Measurements from ENCODE around the gene CALR. TPM values are rescaled to one million over a fixed set of nuclear protein-coding genes. Genes with fewer than 3 reads are reported as not detected.
"Not testable (repeated sequence)": the region's sequence is repeated elsewhere in the genome, so short reads cannot be mapped to it uniquely, and the experiment has no call there.

CALR gene
- total and polyA plus RNA-seq, 7 donors = 124 to 273 (median 170) TPM

- H3K4me3 ChIP-seq = no peak overlapping the region
- H3K36me3 ChIP-seq (ENCODE audit: insufficient read depth in 1 of 2, low read depth in 1 of 2) = peaks cover 21 to 71% of the 10 kb centered on the region in 2 donors
- no peaks in the 10 kb centered on the region for H3K9me3 ChIP-seq
- peak overlapping the region; percentile 98 for H3K27ac ChIP-seq
- intact Hi-C loops (cut with DNase I) = no loop called here
- TF ChIP-seq, protein P1, sequence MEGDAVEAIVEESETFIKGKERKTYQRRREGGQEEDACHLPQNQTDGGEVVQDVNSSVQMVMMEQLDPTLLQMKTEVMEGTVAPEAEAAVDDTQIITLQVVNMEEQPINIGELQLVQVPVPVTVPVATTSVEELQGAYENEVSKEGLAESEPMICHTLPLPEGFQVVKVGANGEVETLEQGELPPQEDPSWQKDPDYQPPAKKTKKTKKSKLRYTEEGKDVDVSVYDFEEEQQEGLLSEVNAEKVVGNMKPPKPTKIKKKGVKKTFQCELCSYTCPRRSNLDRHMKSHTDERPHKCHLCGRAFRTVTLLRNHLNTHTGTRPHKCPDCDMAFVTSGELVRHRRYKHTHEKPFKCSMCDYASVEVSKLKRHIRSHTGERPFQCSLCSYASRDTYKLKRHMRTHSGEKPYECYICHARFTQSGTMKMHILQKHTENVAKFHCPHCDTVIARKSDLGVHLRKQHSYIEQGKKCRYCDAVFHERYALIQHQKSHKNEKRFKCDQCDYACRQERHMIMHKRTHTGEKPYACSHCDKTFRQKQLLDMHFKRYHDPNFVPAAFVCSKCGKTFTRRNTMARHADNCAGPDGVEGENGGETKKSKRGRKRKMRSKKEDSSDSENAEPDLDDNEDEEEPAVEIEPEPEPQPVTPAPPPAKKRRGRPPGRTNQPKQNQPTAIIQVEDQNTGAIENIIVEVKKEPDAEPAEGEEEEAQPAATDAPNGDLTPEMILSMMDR (IDR thresholded peaks at IDR 0.05) = no peak
- 24 to 34% (median 30%) methylated on average over 12 of the region's 12 CpGs for WGBS, 3 donors
- peaks cover 71% of the 10 kb centered on the region for H3K4me1 ChIP-seq
- no peak for DNase-seq
- H3K27me3 ChIP-seq (ENCODE audit: insufficient read depth in 3 of 3, low read length in 2 of 3) = no peaks in the 10 kb centered on the region
- ATAC-seq = peak in 1 of 4 donors; percentile 3
Measured at GRCh38 chr19:12952488-12953137, 14.2 kb downstream of the CALR start.

- ATAC-seq = no peak
- no peak overlapping the region for H3K4me3 ChIP-seq
- intact Hi-C loops (cut with DNase I) = no loop called here
- no peaks in the 10 kb centered on the region for H3K27me3 ChIP-seq (ENCODE audit: insufficient read depth in 3 of 3, low read length in 2 of 3)
- peak overlapping the region; percentile 98 for H3K27ac ChIP-seq
- TF ChIP-seq, protein P1 (IDR thresholded peaks at IDR 0.05) = no peak
- 18 to 24% (median 18%) methylated on average over 10 to 11 of the region's 11 CpGs for WGBS, 3 donors
- H3K36me3 ChIP-seq (ENCODE audit: insufficient read depth in 1 of 2, low read depth in 1 of 2) = peaks cover 20 to 64% of the 10 kb centered on the region in 2 donors
- no peaks in the 10 kb centered on the region for H3K9me3 ChIP-seq
- no peak for DNase-seq
- H3K4me1 ChIP-seq = peaks cover 65% of the 10 kb centered on the region
Measured at GRCh38 chr19:12953138-12953798, 14.9 kb downstream of the CALR start.

DNA sequence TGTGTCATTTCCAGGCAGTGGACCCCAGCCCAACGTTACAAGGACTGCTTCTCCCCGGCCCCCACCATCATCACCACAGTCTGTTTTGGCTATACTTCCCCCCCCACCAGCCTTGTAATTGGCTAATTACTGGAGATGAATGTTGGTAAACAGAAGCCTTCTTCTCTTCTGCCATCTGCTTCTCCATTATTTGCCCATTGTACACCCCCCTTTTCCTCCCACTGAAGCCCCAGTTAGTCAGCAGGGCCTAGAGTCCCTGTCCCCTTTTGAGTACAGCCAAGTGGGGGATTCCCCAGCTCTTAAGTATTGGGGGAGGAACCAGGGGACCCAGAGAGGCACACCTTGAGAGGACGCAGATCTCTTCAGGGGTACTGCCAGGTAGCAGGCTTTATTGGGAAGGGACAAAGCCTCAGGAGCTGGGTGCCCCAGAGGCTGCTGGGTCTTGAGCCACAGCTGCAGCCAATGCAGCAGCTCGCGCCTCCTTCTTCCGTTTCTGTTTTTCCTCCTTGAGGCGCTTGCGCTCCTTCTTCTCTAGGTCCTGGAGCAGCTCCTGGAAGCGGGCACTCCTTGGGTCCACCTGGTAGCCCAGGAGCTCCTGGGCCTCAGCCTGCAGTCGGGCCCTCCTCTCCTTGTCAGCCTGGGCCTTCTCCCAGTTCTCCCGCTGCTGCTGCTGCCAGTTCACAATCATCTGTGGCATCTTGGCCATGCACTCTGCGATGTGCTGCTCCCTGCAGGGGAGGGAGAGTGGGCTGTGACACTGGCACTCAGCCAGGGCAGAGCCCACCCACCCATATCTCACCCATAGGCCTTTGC is 15.6 kb downstream of the CALR start:
- DNase-seq (no peak), ATAC-seq (peak in 1 of 4 donors; percentile 2)
- Histone ChIP-seq H3K4me1 (peaks cover 57% of the 10 kb centered on the region), H3K4me3 (peak overlapping the region; percentile 30), H3K27ac (peak overlapping the region; percentile 98), H3K36me3 (ENCODE audit: insufficient read depth in 1 of 2, low read depth in 1 of 2) (peaks cover 13 to 57% of the 10 kb centered on the region in 2 donors), H3K27me3 (ENCODE audit: insufficient read depth in 3 of 3, low read length in 2 of 3) (no peaks in the 10 kb centered on the region), H3K9me3 (no peaks in the 10 kb centered on the region)
- intact Hi-C loops (cut with DNase I) = no loop called here
- 32 to 44% (median 33%) methylated on average over 12 of the region's 12 CpGs for WGBS, 3 donors
- TF ChIP-seq, protein P1 (IDR thresholded peaks at IDR 0.05) = no peak

DNA sequence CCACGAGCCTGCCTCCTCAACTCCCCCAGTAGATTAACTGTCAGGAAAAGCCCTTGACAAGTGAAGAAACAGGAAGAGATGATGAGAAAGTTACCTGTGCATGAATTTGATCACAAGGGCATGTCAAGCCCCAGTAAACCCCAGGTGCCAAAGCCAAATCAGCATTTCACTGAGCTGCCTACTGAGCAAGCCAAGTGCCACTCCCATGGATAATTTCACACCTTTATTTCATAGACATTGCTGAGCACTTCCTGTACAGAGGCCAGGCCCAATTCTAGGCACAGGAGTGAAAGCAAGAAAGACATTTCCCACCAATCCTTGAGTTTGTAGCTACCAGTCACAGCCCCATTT is 16.2 kb downstream of the CALR start:
- WGBS, 3 donors = 29 to 33% (median 30%) methylated on average over 1 of the region's 1 CpG
- DNase-seq (no peak), ATAC-seq (no peak)
- peak overlapping the region; percentile 98 for H3K27ac ChIP-seq
- H3K36me3 ChIP-seq (ENCODE audit: insufficient read depth in 1 of 2, low read depth in 1 of 2) = peaks cover 13 to 51% of the 10 kb centered on the region in 2 donors
- intact Hi-C loops (cut with DNase I) = no loop called here
- peak overlapping the region; percentile 30 for H3K4me3 ChIP-seq
- no peaks in the 10 kb centered on the region for H3K27me3 ChIP-seq (ENCODE audit: insufficient read depth in 3 of 3, low read length in 2 of 3)
- H3K4me1 ChIP-seq = peaks cover 52% of the 10 kb centered on the region
- TF ChIP-seq, protein P1 (IDR thresholded peaks at IDR 0.05) = no peak
- no peaks in the 10 kb centered on the region for H3K9me3 ChIP-seq

- ATAC-seq = not testable (repeated sequence)
- peaks cover 46% of the 10 kb centered on the region for H3K4me1 ChIP-seq
Measured at GRCh38 chr19:12955575-12955974, 17.2 kb downstream of the CALR start.

More at GRCh38 chr19:12955575-12955974, 17.2 kb downstream of the CALR start:
- Histone ChIP-seq H3K36me3 (ENCODE audit: insufficient read depth in 1 of 2, low read depth in 1 of 2) (peaks cover 13 to 41% of the 10 kb centered on the region in 2 donors), H3K4me3 (peak overlapping the region; percentile 87), H3K27ac (peak overlapping the region; percentile 98)
- WGBS, 3 donors = 77 to 81% (median 78%) methylated on average over 9 of the region's 9 CpGs
- not testable (repeated sequence) for H3K9me3 ChIP-seq; DNase-seq; H3K27me3 ChIP-seq (ENCODE audit: insufficient read depth in 3 of 3, low read length in 2 of 3)
- intact Hi-C loops (cut with DNase I) = loop anchor here in 1 of 2 donors (5.0 kb wide), 1 partner anchor 63 kb away; the partner anchor contains the start of gene GCDH
